T follicular helper cell (primary cell): ENCODE results near the gene MORN1.
A peak's percentile ranks its signal among the peaks of the same experiment; 100 is the strongest.

Experiments used
- DNase-seq: peaks from one replicate; pipeline ENCODE4 v3.0.0-alpha.2; 2020; ENCODE audit warnings: low read depth

MORN1 gene

DNA sequence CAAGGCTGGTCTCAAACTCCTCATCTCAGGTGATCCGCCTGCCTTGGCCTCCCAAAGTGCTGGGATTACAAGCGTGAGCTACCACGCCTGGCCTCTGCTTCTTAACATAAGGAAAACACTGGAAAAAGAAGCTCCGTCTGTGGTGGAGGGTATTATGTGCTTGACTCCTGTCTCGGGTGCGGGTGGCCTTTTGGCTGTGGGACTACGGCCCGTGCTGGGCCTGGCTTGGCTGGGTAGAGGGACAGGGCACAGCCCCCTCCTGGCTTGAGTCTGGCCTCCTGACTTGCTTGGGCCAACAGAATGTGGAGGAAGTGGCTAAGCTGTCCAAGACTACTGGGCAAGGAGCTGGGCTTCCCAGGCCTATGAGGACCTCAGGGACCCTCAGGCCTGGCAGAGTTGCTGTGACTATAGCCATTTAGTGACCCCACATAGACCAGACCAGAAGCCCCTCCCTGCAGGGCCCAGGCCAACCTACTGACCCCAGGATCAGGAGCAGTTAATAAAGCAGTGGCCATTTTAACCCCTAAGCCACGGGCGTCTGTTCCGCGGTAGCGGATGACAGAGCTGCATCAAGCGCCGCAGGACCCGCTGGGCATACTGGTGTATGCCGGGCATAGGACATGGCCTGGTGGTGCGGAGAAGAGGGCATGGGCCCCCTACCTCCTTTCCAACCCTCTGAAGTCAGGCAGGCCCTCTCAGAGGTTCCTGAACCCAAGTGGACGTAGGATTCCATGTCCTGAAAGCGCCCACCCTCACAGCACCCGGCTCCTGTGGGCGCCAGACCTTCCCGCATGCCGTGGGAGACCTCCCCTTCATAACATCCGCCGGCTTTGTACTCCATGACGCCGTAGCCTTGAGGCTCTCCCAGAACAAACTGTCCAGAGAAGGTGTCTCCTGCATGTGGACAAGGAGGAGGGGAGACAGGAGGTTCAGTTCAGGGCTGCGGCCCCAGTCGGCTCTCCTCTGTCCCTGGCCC is 4.4 kb downstream of the MORN1 start:
- no peak for DNase-seq

DNA sequence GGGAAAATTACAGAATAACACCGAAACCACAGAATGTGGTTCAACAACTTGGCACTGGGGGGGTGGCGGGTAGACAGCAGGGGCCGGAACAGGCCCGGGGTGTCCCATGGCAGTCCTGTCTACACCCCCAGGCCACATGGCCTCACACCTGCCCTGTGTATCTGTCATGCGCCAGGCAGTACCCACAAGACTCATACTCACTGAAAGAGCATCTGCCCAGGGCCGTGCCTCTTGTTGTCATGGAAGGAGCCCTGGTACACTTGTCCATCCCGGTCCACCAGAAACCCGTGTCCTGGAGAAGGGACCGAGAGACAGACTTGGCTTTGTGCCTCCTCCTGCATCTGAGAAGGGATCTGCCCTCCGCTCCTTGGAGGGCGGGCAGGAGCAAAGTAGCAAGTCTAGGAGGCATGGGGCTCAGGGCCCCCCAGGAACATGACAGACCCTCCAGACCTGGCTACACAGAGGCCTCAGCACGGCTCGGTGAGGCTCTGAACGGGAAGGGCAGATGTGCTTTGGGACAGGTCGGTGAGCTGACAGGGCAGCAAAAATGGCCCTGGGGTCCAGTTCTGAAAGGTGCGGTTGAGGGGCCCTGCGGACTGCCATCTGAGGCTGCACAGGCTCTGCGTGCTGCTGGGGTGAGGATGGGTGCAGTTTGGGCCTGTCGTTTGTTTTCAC is 5.6 kb downstream of the MORN1 start:
- no peak for DNase-seq

DNA sequence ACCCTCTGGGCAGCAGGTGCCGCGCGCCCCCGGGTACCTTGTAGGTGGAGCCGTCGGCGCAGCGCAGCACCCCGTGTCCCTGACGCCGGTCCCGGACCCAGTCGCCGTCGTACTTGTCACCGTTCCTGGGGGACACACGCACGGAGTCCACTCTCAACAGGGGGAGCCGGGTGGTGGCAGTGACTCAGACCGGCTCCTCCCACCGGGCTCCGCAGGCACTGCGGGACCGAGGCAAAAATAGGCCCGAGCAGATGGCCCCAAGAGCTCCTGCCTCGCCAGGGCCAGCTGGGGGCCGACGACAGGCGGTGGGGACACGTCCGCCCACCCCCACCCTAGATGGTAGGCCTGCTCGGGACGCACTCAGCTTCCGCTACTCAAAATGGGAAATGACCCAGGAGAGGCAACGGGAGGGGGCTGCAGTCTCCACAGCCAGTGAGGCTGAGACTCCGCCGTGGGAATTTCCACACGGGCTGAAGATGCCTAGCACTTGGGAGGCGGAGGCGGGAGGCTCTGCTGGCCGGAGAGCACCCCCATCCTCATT is 6.3 kb downstream of the MORN1 start:
- no peak for DNase-seq

DNA sequence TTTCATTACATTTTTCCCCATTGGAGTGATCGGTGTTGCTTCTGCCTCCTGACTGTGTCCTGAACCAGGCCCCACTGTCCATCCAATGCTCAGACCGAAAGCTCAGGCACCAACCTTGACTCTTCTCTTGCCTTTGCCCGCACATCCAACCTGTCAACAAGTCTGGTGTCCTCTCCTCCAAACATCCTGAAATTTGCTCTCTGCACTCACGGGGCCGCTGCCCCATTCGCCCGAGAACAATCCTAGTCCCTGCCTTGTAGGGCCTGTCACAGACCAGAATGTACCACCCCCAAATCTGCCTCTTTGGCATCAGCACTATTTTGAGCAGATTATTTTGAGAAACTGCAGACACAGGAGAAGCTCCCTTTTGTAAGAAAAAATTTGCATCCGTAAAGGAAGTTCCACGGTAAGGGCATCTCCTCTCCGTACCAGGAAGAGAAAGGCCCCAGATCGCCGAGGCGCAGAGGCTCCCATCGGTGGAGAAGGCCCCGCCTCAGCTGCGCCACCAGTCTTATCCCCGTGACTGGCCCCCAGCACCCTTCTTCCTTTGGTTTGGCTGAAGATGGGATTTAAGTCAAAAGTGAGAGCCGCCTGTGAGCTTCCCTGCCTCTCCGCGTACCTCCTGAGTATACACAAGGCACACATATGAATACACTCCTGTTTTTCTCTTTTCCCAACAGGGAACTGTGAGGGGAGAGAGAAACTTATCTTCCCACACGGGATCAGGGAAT is 7.1 kb downstream of the MORN1 start:
- DNase-seq = no peak

DNA sequence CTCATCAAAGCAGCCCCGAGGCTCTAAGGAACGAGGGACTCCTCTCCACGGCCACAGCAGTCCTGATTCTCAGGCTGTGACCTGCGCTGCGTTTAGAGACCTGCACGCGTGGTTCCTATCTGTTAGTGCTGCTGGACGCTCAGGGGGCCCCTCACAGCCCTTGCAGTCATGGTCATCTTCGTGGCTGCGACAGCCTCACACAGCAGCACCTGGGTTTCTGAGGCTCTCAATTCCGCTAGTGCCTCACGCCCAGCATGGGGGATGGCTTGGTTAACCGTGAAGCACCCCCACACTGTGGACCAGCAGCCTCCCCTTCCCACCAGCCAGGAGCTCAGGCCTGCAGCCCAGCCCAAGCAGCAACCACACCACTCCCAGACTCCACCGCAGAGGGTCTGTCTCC is 7.8 kb downstream of the MORN1 start:
- no peak for DNase-seq

DNA sequence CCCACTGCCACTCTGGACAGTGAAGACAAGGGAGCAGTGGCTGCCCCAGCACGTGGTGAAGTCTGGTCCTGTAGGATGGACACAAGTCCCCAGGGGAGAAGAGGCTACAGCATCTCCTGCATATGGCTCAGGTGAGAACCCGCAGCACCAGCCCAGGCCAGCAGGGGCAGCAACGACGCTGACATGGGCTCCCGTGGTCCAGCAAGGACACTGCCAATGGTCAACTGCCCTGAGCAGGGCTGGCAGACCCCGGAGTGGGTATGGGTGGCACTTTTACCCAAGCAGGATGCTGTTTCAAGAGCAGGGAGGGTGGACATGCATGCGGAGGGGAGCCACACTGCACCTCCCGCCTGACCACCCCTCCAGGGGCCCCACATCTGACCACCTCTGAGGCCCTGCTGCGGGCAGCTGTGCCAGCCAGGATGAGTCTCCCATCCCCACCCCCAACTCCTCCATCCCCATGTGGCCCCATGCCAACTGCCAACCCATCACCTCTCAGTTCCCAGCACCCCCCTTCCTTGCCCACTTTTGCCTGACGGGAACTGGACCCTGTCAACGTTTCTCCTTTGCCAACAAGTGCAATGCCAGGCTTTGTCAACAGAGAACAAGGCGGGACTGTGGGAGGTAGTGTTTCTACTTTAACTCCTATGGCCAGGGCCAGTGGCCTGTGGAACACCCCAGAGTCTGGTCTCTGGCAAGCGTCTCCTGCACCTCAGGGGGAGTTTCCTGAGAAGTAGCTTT is 8.6 kb downstream of the MORN1 start:
- DNase-seq = no peak

DNA sequence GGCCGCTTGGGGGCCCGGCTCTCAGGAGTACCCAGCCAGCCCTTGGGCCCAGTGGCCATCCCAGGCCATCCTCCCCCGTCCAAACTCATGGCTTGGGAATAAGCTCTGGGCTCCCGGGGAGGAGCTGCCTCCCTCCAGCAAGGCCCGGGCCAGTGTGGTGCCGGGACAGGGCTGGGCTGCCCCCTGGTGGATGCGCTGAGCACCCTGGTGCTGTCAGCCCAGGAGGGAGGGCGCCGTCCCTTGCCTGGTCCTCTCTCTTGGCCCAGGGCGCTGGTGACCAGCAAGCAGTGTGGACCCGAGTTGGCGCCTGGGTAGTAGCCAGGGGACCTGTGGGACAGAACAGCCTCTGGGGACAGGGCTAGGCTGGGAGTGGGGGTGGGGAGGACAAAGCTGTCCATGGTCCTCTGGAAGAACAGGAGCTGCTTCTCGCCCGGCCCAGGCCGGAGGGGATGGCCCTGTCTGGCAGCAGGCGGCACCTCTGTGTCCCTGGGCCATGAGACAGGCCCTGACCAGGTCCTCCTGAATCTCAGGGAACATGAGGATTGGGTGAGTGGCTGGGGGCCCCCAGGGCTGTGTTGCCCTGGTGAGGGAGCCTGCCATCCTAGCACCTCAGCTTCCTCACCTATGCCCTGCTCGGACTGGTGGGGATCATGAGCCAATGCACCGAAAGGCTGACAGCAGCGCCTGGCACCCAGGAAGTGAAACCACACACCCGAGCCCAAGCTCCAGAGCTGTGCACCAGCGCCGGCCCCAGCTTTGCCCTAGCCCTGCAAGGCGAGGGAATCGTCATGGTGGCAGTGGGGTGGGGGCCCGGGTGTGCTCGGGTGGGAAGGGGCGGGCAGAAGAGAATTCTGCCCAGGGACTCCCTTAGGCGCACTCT is 9.4 kb downstream of the MORN1 start:
- DNase-seq = peak; percentile 65

DNA sequence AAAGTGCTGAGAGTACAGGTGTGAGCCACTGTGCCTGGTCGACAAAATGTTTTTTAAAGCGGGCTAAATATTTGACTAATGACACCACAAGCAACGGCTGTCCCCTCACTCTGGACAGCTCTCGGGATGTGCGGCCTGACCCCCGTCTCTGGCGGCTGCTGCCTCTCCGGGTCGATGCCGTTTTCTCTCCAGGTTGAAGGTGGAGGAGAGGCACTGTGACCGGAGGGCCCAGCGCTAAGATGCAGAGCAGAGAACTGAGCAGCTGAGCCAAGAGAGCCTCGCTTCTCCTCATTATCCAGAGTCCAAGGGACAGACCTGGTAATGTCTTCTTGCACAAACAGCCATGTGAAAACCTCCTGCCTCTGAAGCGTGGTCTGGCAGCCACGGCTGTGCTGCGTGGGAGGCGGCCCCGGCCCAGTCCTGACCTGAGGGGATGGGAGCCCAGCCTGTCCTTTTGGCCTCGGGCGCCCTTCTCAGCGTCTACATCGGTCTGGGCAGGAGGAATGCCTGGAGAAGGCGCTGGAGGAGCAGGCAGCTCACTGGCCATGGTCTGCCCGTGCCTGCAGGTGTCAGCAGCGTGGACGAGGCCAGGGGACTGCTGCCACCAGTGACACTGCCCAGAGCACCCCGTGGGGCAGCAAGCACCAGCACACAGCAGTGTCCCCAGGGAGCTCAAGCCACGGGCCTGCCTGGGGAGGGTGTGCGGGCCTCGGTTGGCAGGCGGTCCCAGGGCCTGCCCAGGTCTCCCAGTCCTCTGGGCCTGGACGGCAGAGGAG is 10.3 kb downstream of the MORN1 start:
- DNase-seq = no peak

DNA sequence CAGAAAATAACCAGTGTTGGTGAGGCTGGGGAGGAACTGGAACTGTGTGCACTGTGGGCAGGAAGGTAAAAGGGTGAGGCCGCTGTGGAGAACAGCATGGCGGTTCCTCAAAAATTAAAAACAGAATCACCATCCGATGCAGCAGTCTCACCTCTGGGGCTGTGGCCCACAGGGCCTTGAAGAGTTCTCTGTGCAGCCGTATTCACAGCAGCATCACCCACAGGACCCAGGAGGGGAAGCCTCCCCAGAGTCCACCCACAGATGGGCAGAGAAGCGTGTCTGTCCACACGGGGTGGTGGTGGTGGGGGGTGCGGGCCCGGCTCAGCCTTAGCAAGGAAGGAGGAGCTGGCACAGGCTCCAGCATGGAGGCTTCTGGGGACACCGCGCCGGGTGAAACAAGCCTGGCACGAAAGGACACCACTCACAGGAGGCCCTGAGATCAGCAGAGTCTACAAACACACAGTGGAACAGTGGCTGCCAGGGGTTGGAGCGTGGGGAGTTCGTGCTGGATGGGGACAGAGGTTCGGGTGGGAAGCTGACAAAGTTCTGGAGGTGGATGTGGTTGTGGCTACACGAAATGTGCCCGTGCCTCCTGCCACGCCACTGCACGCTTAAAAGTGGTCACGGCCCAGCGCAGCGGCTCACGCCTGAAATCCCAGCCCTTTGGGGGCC is 11.5 kb downstream of the MORN1 start:
- no peak for DNase-seq

DNA sequence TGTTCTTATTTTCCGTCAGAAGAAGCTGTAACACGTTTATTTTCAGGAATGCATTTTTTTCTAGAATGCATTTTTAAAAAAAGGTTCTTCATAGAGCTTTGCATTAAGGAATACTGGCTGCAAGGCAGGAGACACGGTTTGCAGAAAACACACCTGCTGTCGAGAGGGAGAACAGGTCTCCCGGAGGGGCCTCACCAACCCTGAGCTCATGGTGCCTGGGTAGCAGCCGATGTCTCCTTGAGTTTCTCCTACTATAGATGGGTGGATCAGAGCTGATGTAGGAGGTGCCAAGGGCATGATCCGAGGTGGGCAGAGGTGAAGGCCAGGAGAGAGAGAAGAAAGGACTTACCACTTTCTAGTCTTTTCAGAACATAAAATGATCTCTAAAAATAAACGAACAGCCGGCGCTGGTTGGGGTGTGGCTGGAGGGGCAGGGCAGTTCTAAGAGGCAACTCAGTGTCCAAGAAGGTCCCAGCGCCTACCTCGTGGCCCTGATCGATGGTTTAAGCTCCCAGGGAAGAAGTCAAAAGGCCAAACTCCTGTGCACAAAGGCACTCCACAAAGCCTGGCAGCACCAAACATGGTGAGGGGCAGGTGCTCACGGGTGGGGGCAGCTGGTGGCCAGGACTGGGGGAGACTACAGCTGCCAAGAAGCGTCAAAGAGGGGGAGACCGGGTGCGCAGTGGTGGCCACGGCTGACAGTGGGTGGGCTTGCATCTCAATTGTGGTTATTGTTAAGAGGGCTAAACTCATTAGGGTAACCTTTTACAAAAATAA is 12.2 kb downstream of the MORN1 start:
- DNase-seq = no peak

DNA sequence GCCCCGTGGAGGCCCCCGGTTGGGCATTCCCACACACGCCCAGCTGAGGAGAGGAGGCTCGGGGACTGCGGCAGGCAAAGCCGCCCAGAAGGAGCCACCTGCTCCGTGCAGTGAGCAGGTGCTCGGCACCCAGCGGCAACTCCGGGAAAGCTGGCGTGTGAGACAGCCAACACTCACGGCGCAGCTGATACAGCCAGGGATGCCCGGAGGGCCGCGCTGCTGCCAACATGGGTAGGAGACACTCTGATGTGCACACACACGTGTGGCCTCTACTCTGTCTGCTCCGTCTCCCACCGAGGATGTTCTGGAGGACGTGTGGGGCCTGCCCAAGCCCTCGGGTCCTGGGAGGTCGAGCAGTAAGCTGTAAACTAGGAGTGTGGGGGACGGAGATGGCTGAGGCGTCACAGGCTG is 12.9 kb downstream of the MORN1 start:
- no peak for DNase-seq

DNA sequence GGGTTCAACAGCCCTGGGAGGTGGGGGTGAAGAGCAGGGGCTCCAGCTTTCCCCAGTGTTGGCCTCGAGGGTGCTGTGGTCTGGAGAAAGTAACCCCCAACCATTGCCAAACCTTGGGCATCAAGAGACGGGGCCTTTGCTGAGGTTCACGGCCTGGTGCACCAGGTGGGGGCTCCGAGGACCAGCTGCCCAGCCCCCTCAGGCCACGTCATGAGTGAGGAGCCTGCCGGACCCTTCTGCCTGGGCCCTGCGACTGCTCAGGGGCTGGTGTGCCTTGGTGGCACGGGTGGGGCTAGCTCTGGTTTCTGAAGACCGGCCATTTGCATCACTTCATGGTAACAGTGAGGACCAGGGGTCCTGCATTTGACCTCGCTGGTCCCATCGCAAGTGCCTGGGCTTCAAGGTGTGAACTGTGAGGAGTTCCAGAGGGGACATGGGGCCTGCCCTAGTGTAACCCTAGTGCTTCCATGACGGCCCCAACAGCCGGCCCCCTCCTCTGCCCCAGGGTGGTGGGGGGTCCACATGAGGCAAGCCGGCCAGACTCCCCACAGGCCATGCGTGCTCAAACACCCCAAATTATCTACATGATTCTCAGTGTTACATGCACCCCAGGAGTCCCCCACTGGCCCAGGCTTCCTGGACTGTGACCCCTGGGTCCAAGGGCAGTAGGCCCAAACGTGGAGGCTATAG is 13.5 kb downstream of the MORN1 start:
- DNase-seq = no peak

DNA sequence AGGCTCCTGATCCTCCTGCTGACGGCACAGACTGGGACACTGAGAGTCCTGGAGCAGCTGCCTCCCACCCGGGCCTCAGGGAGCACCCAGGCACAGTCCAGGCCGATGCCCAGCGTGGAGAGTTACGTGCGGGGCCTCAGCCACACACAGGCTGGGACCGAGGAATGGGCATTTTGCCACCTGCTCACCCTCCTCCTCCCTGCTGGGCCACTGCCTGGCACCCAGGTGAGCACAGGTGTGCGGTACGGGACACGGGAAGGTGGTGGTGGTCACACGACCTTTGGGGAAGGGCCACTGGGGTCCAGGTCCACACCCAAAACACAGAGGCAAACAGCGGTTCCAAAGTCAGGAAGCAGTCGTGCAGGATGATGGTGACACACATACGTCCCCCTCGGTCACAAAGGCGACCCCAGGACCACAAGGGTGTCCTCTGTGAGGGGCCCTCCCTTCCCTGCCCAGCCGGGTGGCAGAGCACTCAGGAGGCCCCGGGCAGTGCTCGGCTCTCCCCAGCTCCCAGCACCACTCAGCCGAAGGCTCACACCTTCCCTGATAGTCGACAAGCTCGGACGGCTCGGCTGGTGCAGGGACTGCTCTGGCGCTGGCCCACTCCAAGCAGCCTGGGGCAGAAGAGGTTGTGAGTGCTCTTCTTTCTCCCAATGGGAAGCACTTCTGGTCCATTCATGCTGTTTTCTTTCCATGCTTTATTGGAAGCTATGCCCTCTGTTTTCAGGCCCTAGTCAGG is 14.3 kb downstream of the MORN1 start:
- DNase-seq = no peak

DNA sequence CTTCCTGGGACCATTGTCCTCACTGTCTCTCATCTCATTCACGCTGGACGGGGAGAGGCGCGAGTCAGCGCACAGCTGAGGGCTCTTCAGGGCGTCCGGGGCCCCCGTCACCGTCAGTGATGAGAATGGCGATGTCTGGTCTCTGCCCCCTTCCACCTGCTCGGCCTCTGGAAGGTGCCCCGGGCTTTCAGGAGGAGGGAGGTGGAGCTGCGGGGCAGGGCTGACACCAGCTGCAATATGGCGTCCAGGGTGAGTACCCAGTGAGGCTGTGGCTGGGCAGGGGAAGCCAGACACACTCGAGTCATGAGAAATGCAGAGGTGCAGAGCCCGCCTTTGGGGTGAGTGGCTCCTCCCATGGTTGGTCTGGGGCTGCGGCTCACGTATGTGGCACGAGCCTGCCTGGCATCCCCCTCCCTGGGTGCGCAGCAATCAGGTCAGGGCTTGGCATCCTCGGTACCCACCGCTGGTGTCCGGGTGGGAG is 15.1 kb downstream of the MORN1 start:
- DNase-seq = no peak

DNA sequence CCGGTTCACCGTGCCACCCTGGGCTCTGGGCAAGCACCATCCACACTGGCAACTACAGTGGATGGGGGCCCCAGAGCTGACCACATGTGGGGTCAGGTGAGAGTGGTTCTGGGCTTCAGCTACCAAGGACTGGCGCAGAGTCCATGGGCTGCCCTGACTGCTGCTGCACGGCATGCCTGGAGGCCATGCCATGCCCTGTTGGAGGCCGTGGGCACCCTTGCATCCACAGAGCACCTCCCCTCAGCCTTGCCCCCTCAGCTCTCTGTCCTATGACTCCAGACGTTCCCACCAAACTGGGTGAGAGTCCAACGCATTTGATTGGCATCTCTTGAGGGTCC is 15.5 kb downstream of the MORN1 start:
- DNase-seq = no peak

DNA sequence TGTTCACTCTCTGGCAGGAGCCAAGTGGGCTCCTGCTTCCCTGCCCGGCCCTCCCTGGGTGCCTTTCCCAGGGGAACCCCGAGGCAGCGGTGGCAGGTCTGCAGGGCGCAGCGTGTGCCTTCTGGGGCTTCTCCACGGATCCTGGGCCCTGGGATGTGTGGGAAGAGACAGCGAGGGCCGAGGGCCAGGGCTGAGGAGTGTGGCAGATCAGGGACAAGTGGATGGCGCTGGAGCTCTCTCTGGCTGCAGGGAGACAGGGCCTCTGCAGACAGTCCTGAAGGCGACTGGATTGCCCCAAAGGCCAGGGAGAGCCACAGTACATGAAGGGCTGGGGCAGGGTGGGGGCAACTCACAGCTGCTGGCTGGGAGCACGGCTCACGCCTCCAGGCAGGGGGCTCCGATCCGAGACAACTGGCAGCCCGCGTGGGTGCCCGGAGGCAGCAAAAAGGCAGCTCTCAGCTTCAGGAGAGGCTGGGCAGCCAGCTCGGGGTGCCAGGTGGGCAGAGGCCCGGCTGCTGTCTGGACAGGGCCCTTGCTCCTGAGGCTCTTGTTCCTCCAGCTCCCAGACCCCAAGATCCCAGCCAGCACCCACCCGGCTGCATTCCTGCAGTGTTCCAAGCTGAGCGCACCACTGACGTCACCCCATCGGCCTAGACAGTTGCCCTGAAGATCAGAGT is 16.0 kb downstream of the MORN1 start:
- no peak for DNase-seq
